ENCODE measurements around the gene RBM23.

DNA sequence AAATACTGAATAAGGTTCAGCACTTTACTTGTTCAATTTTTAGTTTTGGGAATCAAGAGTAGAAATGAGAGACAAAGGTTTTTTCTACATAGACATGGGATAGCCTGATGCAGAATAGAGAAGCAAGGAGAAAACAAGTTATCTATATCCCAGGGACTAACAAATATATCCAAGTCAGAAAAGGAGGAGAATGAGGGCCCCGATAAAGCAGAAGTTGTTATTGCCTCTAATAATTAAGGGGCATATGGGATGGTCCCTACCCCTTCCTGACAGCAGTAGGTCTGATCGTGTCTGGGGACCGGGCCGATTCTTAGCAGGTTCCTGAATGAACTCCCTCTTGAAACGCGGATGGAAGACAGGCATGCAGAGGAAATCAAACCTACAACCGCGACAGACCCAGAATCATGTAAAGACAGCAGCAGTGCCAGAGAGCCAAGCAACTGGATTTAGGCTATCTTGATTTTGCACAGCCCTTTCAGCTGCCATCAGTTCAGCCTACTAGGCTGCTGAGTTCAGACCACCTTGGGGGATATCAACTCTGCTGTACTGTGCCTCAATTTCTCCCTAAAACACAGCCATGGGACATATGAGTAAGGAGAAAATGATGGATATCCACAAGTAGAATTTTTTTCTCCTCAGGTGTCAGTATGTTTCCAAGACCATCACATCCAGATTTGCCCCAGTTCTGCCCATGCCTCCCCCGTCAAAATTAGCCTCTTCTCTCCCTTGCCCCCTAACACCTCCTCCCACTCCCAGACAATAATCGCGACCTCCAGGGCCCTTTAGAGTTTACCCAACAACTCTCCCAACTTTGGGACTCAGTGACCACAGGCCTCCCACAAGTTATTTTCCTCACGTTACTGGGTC, 9.5 kb upstream of the RBM23 start:
- TF ChIP-seq, protein P1, sequence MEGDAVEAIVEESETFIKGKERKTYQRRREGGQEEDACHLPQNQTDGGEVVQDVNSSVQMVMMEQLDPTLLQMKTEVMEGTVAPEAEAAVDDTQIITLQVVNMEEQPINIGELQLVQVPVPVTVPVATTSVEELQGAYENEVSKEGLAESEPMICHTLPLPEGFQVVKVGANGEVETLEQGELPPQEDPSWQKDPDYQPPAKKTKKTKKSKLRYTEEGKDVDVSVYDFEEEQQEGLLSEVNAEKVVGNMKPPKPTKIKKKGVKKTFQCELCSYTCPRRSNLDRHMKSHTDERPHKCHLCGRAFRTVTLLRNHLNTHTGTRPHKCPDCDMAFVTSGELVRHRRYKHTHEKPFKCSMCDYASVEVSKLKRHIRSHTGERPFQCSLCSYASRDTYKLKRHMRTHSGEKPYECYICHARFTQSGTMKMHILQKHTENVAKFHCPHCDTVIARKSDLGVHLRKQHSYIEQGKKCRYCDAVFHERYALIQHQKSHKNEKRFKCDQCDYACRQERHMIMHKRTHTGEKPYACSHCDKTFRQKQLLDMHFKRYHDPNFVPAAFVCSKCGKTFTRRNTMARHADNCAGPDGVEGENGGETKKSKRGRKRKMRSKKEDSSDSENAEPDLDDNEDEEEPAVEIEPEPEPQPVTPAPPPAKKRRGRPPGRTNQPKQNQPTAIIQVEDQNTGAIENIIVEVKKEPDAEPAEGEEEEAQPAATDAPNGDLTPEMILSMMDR (conservative IDR thresholded peaks at IDR 0.05): no peak
- no peak for TF ChIP-seq EZH2 (IDR thresholded peaks at IDR 0.05; ENCODE audit: low read depth)

Data from PC-9 (cell line).